ENCODE measurements around the gene NCKIPSD.

Gene NCKIPSD

DNA sequence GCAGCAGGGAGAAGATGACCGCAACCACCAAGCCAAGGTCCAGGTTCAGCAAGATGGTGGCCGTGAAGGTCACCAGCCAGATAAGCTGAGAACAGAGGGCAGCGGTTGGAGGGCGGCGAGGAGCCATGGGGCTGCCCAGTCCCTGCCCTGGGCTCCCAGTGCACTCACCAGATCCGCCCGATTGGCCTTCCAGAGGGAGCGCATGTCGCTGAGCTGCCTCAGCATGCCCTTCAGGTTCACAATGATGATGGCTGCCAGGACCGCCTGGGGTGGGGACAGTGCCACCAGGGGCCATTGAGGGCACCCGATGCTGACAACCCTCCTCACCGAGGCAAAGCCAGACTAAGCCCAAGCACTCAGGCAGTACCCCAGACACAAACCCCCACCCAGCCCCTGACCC is 55.8 kb downstream of the NCKIPSD start:
- ATAC-seq: no peak
- TF ChIP-seq, protein P1, sequence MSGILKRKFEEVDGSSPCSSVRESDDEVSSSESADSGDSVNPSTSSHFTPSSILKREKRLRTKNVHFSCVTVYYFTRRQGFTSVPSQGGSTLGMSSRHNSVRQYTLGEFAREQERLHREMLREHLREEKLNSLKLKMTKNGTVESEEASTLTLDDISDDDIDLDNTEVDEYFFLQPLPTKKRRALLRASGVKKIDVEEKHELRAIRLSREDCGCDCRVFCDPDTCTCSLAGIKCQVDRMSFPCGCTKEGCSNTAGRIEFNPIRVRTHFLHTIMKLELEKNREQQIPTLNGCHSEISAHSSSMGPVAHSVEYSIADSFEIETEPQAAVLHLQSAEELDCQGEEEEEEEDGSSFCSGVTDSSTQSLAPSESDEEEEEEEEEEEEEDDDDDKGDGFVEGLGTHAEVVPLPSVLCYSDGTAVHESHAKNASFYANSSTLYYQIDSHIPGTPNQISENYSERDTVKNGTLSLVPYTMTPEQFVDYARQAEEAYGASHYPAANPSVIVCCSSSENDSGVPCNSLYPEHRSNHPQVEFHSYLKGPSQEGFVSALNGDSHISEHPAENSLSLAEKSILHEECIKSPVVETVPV (CRISPR knock-in tag; IDR thresholded peaks at IDR 0.05): no peak
- TF ChIP-seq TCF4 (CRISPR knock-in tag; IDR thresholded peaks at IDR 0.05; ENCODE audit: borderline replicate concordance) (no peak), ZNF70 (CRISPR knock-in tag; IDR thresholded peaks at IDR 0.05) (no peak), RARB (CRISPR knock-in tag; IDR thresholded peaks at IDR 0.05) (no peak), TOX (CRISPR knock-in tag; IDR thresholded peaks at IDR 0.05; ENCODE audit: borderline replicate concordance) (no peak)

DNA sequence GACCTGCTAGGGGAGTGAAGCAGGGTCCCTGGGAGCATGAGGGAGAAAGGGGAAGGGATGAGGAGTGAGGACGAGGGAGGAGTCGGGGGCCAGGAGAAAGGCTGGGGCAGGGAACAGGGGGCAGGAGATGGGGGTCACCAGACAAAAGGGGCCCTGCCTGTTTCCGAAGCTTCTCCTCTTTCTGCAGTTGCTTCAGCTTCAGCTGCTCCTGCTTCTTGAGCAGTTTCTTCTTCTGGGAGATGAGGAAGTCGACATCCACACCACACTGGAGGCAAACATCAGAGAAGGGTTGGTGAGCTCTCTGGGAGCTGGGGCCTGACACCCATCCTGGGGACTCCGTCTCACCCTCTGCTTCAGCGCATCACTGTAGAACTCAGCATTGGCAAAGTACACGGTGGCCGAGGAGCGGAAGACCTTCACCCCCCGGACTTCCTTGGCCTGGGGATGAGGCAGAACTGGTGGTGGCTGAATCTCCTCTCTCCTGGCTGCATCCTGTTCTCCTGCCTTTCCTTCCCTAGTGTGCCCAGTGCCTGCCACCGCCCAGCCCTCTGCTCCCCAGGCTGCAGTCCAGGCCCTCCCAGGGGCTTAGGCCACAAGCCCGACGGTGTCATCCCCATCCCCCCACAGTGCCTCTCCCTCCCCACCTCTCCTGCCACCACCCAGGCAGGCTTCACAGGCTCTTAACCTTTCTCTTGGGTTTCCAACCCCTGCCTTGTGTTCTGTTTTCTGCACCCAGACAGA is 57.3 kb downstream of the NCKIPSD start:
- ATAC-seq: no peak
- TF ChIP-seq ZFP3 (CRISPR knock-in tag; IDR thresholded peaks at IDR 0.05): no peak
- TF ChIP-seq CSDC2 (CRISPR knock-in tag; IDR thresholded peaks at IDR 0.05): no peak
- no peak for TF ChIP-seq ZFP30 (CRISPR knock-in tag; IDR thresholded peaks at IDR 0.05)
- TF ChIP-seq BACH2 (CRISPR knock-in tag; IDR thresholded peaks at IDR 0.05; ENCODE audit: borderline replicate concordance): no peak
- no peak for TF ChIP-seq ZNF70 (CRISPR knock-in tag; IDR thresholded peaks at IDR 0.05)
- no peak for TF ChIP-seq PPARA (CRISPR knock-in tag; IDR thresholded peaks at IDR 0.05; ENCODE audit: borderline replicate concordance)
- TF ChIP-seq GLIS3 (CRISPR knock-in tag; IDR thresholded peaks at IDR 0.05): no peak
- TF ChIP-seq ISL1 (CRISPR knock-in tag; IDR thresholded peaks at IDR 0.05): no peak
- no peak for TF ChIP-seq ZC3H10 (CRISPR knock-in tag; IDR thresholded peaks at IDR 0.05)
- TF ChIP-seq ESRRG (CRISPR knock-in tag; IDR thresholded peaks at IDR 0.05): no peak
- TF ChIP-seq ARNTL (CRISPR knock-in tag; IDR thresholded peaks at IDR 0.05; ENCODE audit: borderline replicate concordance, low read depth): no peak
- no peak for TF ChIP-seq SNAI2 (CRISPR knock-in tag; IDR thresholded peaks at IDR 0.05)
- no peak for TF ChIP-seq RARB (CRISPR knock-in tag; IDR thresholded peaks at IDR 0.05)
- TF ChIP-seq TCF4 (CRISPR knock-in tag; IDR thresholded peaks at IDR 0.05; ENCODE audit: borderline replicate concordance): no peak
- TF ChIP-seq, protein P2, sequence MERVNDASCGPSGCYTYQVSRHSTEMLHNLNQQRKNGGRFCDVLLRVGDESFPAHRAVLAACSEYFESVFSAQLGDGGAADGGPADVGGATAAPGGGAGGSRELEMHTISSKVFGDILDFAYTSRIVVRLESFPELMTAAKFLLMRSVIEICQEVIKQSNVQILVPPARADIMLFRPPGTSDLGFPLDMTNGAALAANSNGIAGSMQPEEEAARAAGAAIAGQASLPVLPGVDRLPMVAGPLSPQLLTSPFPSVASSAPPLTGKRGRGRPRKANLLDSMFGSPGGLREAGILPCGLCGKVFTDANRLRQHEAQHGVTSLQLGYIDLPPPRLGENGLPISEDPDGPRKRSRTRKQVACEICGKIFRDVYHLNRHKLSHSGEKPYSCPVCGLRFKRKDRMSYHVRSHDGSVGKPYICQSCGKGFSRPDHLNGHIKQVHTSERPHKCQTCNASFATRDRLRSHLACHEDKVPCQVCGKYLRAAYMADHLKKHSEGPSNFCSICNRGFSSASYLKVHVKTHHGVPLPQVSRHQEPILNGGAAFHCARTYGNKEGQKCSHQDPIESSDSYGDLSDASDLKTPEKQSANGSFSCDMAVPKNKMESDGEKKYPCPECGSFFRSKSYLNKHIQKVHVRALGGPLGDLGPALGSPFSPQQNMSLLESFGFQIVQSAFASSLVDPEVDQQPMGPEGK (CRISPR knock-in tag; IDR thresholded peaks at IDR 0.05; ENCODE audit: borderline replicate concordance): no peak
- TF ChIP-seq ZNF565 (CRISPR knock-in tag; conservative IDR thresholded peaks at IDR 0.05; ENCODE audit: low read depth): no peak
- TF ChIP-seq ZNF8 (CRISPR knock-in tag; IDR thresholded peaks at IDR 0.05): no peak

DNA sequence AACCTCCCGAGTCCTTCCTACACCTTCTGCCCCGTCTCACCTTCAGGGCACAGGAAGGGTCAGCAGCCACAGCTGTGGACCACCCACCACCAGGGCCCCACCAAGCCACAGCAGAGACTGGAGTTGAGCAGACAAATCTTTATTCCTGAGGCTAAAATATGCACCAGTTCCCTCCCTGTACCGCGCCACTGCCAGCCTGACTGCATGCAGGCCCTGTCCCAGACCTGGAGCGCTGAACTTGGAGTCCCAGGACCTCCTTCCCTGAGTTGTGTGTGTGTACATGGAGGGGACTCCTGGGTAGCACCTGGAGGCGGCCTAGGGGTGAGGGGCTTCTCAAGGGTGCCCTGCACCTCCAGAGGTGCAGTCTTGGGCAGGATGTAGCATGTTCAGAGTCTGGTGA is 60.1 kb downstream of the NCKIPSD start:
- ATAC-seq: no peak
- TF ChIP-seq ISL1 (CRISPR knock-in tag; IDR thresholded peaks at IDR 0.05) (no peak), ZNF8 (CRISPR knock-in tag; IDR thresholded peaks at IDR 0.05) (no peak), GLIS3 (CRISPR knock-in tag; IDR thresholded peaks at IDR 0.05) (no peak), ZNF70 (CRISPR knock-in tag; IDR thresholded peaks at IDR 0.05) (no peak)

DNA sequence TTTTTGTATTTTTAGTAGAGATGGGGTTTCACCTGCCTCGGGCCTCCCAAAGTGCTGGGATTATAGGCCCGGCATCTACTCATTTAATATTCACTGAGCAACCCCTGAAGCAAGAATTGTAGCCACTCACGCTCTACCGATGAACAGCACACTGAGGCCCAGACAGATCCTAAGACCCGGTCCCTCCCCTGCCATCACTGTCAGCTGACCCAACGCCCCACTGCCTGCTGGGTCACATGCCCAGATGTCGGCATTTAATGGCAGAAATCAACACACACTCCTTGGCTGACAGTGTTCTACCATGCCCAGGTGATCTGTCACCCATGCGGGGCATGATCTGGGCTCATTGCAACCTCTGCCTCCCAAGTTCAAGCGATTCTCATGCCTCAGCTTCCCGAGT is 60.9 kb downstream of the NCKIPSD start:
- TF ChIP-seq, protein P2 (CRISPR knock-in tag; IDR thresholded peaks at IDR 0.05; ENCODE audit: borderline replicate concordance): no peak
- TF ChIP-seq ZFP3 (CRISPR knock-in tag; IDR thresholded peaks at IDR 0.05) (no peak), CSDC2 (CRISPR knock-in tag; IDR thresholded peaks at IDR 0.05) (no peak), BACH2 (CRISPR knock-in tag; IDR thresholded peaks at IDR 0.05; ENCODE audit: borderline replicate concordance) (no peak), ARNTL (CRISPR knock-in tag; IDR thresholded peaks at IDR 0.05; ENCODE audit: borderline replicate concordance, low read depth) (no peak), ISL1 (CRISPR knock-in tag; IDR thresholded peaks at IDR 0.05) (no peak), ZFP30 (CRISPR knock-in tag; IDR thresholded peaks at IDR 0.05) (no peak), ZNF70 (CRISPR knock-in tag; IDR thresholded peaks at IDR 0.05) (no peak), GLIS3 (CRISPR knock-in tag; IDR thresholded peaks at IDR 0.05) (no peak), TCF4 (CRISPR knock-in tag; IDR thresholded peaks at IDR 0.05; ENCODE audit: borderline replicate concordance) (no peak), TOX (CRISPR knock-in tag; IDR thresholded peaks at IDR 0.05; ENCODE audit: borderline replicate concordance) (no peak), ZNF8 (CRISPR knock-in tag; IDR thresholded peaks at IDR 0.05) (no peak), OSR1 (CRISPR knock-in tag; IDR thresholded peaks at IDR 0.05) (no peak), ZC3H10 (CRISPR knock-in tag; IDR thresholded peaks at IDR 0.05) (no peak), ESRRG (CRISPR knock-in tag; IDR thresholded peaks at IDR 0.05) (no peak), RARB (CRISPR knock-in tag; IDR thresholded peaks at IDR 0.05) (no peak), SNAI2 (CRISPR knock-in tag; IDR thresholded peaks at IDR 0.05) (no peak)
- TF ChIP-seq, protein P1 (CRISPR knock-in tag; IDR thresholded peaks at IDR 0.05): no peak
- TF ChIP-seq, protein P3, sequence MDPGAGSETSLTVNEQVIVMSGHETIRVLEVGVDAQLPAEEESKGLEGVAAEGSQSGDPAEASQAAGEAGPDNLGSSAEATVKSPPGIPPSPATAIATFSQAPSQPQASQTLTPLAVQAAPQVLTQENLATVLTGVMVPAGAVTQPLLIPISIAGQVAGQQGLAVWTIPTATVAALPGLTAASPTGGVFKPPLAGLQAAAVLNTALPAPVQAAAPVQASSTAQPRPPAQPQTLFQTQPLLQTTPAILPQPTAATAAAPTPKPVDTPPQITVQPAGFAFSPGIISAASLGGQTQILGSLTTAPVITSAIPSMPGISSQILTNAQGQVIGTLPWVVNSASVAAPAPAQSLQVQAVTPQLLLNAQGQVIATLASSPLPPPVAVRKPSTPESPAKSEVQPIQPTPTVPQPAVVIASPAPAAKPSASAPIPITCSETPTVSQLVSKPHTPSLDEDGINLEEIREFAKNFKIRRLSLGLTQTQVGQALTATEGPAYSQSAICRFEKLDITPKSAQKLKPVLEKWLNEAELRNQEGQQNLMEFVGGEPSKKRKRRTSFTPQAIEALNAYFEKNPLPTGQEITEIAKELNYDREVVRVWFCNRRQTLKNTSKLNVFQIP (CRISPR knock-in tag; IDR thresholded peaks at IDR 0.05; ENCODE audit: borderline replicate concordance, low read depth): no peak
- ATAC-seq: no peak

Measured in SK-N-SH treated with all-trans-retinoic acid at 6 μM for 48 hours (cell line).